GM21619 (cell line): ENCODE measurements around the gene AP4S1.

Experiments
- ATAC-seq: cut with Tn5 transposase; IDR thresholded peaks from one replicate; pipeline ENCODE4 v1.9.1; 2021; ENCODE audit not compliant: unreplicated experiment

The AP4S1 gene

GRCh38 chr14:31127690-31128089 is 102.2 kb downstream of the AP4S1 start:
- ATAC-seq, result peak; percentile 82

DNA sequence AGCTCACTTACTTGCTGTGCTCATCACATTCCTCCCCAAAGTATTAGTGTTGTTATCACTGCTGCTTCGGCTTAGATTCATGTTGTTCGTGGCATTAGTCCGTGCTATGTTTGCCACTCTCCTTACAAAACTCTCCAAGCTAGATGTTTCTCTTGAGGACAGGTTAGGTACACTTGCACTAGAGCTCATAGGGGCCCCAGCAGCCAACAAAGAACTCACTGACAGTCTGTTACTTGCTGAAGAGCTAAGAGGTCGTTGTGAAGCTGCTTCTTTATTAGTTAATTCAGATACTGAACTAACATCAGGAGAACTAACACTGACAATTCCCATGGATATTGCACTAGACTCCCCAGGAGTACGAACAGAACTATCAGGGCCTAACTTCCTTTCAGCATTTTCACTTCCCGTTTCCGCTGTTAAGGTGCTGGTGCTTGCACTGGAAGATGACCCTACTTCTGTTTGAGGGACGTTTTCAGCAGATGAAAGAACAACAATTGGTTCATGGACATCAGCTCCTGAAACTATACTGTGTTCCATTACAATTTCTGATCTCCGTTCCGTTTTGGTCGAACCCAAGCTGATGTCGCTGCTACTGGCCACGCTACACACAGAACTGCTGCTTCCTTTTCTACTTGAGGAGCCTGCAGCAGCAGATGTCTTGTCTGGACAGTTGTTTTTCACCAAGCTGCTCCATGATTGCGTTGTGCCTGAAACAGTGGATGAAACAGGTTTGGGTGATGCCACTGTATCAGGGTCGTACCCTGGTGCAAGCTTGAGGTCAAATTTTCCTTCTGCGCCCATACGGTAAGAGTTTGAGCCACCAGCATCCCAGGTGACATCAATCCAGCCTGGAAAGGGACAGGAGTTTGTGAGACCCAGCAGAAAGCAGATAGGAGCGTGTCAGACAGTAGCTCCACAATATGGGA is 103.4 kb downstream of the AP4S1 start:
- no peak for ATAC-seq

DNA sequence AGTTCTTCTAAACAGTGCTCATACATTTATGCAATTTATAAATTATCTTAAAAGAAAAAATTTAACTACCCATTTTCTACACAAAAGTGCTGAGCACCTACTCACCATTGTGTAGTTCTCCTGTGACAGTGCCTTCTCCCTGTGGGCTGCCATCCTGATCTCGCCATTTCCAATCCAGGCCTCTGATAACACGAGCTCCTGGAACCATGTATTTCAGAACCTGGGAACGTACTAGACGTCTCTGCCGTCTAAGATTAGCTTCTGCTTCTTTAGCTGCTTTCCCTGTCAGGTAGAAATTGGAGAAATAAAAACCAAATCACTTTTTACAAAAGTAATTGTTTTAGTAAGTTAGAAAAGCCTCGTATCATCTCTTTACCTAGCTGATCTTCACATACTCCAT is 107.7 kb downstream of the AP4S1 start:
- ATAC-seq, result no peak

DNA sequence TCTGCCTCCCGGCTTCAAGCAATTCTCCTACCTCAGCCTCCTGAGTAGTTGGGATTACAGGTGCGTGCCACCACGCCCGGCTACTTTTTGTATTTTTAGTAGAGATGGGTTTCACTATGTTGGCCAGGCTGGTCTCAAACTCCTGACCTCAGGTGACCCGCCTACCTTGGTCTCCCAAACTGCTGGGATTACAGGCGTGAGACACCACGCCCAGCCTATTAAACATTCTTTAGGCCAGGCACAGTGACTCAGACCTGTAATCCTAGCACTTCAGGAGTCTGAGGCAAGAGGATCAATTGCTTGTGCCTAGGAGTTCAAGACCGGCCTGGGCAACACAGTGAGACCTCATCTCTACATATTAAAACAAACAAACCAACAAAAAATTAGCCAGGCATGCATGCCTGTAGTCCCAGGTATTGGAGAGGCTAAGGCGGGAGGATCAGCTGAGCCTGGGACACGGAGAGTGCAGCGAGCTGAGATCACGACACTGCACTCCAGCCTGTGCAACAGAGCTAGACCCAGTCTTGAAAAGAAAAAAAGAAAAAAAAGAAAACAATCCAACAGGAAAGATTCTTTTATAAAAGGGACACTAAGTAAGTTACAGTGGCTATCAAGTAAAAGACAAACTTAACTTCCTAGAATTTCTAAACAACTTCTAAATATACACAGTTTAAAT is 111.9 kb downstream of the AP4S1 start:
- no peak for ATAC-seq

DNA sequence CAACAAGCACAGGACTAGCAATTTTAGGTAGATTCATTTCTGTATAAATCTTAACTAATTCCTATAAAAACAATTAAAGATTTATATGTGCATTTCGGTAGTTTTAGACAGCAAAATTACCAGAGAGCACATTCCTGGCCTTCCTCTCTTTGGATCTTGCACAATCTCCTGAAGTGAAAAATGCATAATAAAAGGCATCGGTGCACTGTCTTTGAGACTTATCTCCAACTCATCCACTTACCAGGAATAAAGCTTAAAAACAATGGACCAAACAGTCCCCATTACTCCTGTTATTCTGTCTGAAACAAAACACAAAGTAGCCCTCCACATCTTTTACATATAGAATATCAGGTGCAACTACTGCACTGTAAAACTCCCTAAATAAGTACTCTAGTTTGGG is 112.9 kb downstream of the AP4S1 start:
- ATAC-seq, result no peak

DNA sequence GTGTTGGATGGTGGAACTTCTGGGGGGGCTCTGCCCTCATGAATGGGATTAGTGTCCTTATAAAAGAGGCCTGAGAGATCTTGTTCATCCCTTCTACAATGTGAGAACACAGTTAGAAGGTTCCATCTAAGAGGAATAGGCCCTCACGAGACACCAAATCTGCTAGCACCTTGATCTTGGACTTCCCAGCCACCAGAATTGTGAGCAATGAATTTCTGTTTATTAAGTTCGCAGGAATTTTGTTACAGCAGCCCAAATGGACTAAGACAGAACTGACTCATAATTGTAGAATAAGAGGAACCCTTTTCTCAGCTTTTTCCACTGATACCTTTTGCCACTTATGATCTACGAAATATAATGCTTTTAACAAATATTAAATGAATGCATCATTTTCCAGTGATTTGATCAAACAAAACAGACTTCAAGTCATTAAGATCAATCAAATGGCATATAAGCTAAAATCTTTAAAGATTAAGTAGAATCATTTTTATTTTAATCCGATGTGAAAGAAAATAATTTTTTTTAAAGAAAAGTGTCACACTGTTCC is 113.9 kb downstream of the AP4S1 start:
- ATAC-seq, result no peak

DNA sequence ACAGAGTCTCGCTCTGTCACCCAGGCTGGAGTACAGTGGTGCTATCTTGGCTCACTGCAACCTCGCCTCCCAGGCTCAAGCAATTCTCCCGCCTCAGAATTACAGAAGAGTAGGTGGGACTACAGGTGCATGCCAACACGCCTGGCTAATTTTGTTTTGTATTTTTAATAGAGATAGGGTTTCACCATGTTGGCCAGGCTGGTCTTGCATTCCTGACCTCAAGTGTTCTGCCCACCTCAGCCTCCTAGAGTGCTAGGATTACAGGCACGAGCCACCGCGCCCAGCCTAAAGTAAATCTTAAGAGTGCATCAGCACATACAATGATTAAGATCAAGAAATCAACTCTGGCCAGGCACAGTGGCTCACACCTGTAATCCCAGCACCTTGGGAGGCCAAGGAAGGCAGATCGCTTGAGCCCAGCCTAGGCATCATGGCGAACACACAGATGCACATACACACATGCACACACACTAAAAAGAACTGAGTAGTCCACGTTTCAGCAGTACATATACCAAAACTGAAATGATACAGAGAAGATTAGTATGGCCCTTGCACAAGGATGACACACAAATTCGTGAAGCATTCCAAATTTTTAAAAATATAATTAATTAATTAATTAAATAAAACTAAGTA is 117.1 kb downstream of the AP4S1 start:
- no peak for ATAC-seq
